HEK293 (cell line): ENCODE results near the gene PIPOX.

Experiments used
- CTCF ChIA-PET: fragments of 350-600 bp; formaldehyde crosslinking; extraction: SDS; loops from one replicate; lab custom pipeline; 2021; ENCODE audit warnings: antibody characterized with exemption; lab: Yijun Ruan, JAX
- POLR2A ChIA-PET: fragments of 300-600 bp; formaldehyde crosslinking; extraction: SDS; loops from one replicate; lab custom pipeline; 2020; ENCODE audit warnings: antibody characterized with exemption, inconsistent platforms; lab: Yijun Ruan, JAX
- H3K27ac ChIP-seq: fragments of 200-500 bp; sonication (Bioruptor generic); 2 replicates; pipeline ENCODE4 v1.5.1; 2014; ENCODE audit warnings: low read depth, low read length, control low read depth, inconsistent platforms; ENCODE audit errors: extremely low read depth
- H3K36me3 ChIP-seq, 2 experiments: fragments of 200-500 bp in 1 of 2; sonication (Bioruptor generic) in 1 of 2; 1 replicate in 1 of 2; 2 replicates in 1 of 2; pipeline ENCODE4 v1.5.1; 2014 to 2017; ENCODE audit warnings: inconsistent platforms in 2 of 2, low read length in 2 of 2; ENCODE audit not compliant: control insufficient read depth in 2 of 2, insufficient read depth in 1 of 2
- H3K4me1 ChIP-seq: fragments of 200-500 bp; sonication (Bioruptor generic); 2 replicates; pipeline ENCODE4 v1.5.1; 2014; ENCODE audit warnings: mild to moderate bottlenecking, low read length, inconsistent platforms; ENCODE audit not compliant: control insufficient read depth, insufficient read depth
- H3K4me3 ChIP-seq: 2 replicates; pipeline ENCODE4 v1.5.1; 2011; ENCODE audit warnings: low read depth, mild to moderate bottlenecking, control low read depth, low read length, moderate library complexity
- H3K9me3 ChIP-seq: fragments of 200-500 bp; sonication (Bioruptor generic); 2 replicates; pipeline ENCODE4 v1.5.1; 2014; ENCODE audit warnings: low read depth, low read length, inconsistent platforms; ENCODE audit not compliant: control insufficient read depth, insufficient read depth
- GLIS1 ChIP-seq: fragments of 450-650 bp; formaldehyde crosslinking; IDR thresholded peaks from 2 replicates; pipeline ENCODE4 v1.5.1; 2016; ENCODE audit warnings: missing biosample characterization, missing genetic modification characterization
- KLF1 ChIP-seq: fragments of 450-650 bp; formaldehyde crosslinking; IDR thresholded peaks from 2 replicates; pipeline ENCODE4 v1.5.1; 2016; ENCODE audit warnings: missing biosample characterization, missing genetic modification characterization
- WT1 ChIP-seq: fragments of 450-650 bp; formaldehyde crosslinking; IDR thresholded peaks from 2 replicates; pipeline ENCODE4 v1.5.1; 2016; ENCODE audit warnings: missing biosample characterization, missing genetic modification characterization
- ZFP69B ChIP-seq: fragments of 450-650 bp; formaldehyde crosslinking; IDR thresholded peaks from 2 replicates; pipeline ENCODE4 v1.5.1; 2016; ENCODE audit warnings: missing biosample characterization, missing genetic modification characterization
- ZNF133 ChIP-seq: fragments of 450-650 bp; formaldehyde crosslinking; IDR thresholded peaks from 2 replicates; pipeline ENCODE4 v1.5.1; 2016; ENCODE audit warnings: missing biosample characterization, missing genetic modification characterization
- ZNF169 ChIP-seq: fragments of 450-650 bp; formaldehyde crosslinking; IDR thresholded peaks from 2 replicates; pipeline ENCODE4 v1.5.1; 2016; ENCODE audit warnings: missing biosample characterization, missing genetic modification characterization
- ZNF266 ChIP-seq: fragments of 450-650 bp; formaldehyde crosslinking; IDR thresholded peaks from 2 replicates; pipeline ENCODE4 v1.5.1; 2016; ENCODE audit warnings: missing biosample characterization, missing genetic modification characterization, low read depth
- ZNF324 ChIP-seq: fragments of 450-650 bp; formaldehyde crosslinking; IDR thresholded peaks from 2 replicates; pipeline ENCODE4 v1.5.1; 2016; ENCODE audit warnings: missing biosample characterization, missing genetic modification characterization
- ZNF473 ChIP-seq: fragments of 450-650 bp; formaldehyde crosslinking; IDR thresholded peaks from 2 replicates; pipeline ENCODE4 v1.5.1; 2017; ENCODE audit warnings: missing biosample characterization, missing genetic modification characterization
- ZNF548 ChIP-seq: fragments of 450-650 bp; formaldehyde crosslinking; IDR thresholded peaks from 2 replicates; pipeline ENCODE4 v1.5.1; 2016; ENCODE audit warnings: missing biosample characterization, missing genetic modification characterization
- ZNF571 ChIP-seq: fragments of 450-650 bp; formaldehyde crosslinking; IDR thresholded peaks from 2 replicates; pipeline ENCODE4 v1.5.0; 2017; ENCODE audit warnings: missing biosample characterization, missing genetic modification characterization
- ZNF596 ChIP-seq: fragments of 450-650 bp; IDR thresholded peaks from 2 replicates; pipeline ENCODE4 v1.5.0; 2018; ENCODE audit warnings: missing biosample characterization, mild to moderate bottlenecking, missing genetic modification characterization, moderate library complexity
- ZNF600 ChIP-seq: fragments of 450-650 bp; formaldehyde crosslinking; IDR thresholded peaks from 2 replicates; pipeline ENCODE4 v1.5.1; 2016; ENCODE audit warnings: missing biosample characterization, missing genetic modification characterization
- ZNF701 ChIP-seq: fragments of 450-650 bp; formaldehyde crosslinking; IDR thresholded peaks from 2 replicates; pipeline ENCODE4 v1.5.1; 2016; ENCODE audit warnings: missing biosample characterization, missing genetic modification characterization
- TF ChIP-seq, protein P1 (sequence below): fragments of 450-650 bp; formaldehyde crosslinking; IDR thresholded peaks from 2 replicates; pipeline ENCODE4 v1.5.1; 2016; ENCODE audit warnings: missing biosample characterization, missing genetic modification characterization
- TF ChIP-seq, protein P2 (sequence below): fragments of 450-650 bp; formaldehyde crosslinking; IDR thresholded peaks from 2 replicates; pipeline ENCODE4 v1.5.1; 2016; ENCODE audit warnings: missing biosample characterization, missing genetic modification characterization
- TF ChIP-seq, protein P3 (sequence below): fragments of 450-650 bp; formaldehyde crosslinking; optimal IDR thresholded peaks from 2 replicates; pipeline ENCODE3; 2016; ENCODE audit warnings: missing biosample characterization, mild to moderate bottlenecking, missing genetic modification characterization
- TF ChIP-seq, protein P4 (sequence below): fragments of 450-650 bp; formaldehyde crosslinking; IDR thresholded peaks from 2 replicates; pipeline ENCODE4 v1.5.1; 2017; ENCODE audit warnings: missing biosample characterization, missing genetic modification characterization
- TF ChIP-seq, protein P5 (sequence below): fragments of 450-650 bp; formaldehyde crosslinking; IDR thresholded peaks from 2 replicates; pipeline ENCODE4 v1.5.1; 2016; ENCODE audit warnings: missing biosample characterization, missing genetic modification characterization

The PIPOX gene

DNA sequence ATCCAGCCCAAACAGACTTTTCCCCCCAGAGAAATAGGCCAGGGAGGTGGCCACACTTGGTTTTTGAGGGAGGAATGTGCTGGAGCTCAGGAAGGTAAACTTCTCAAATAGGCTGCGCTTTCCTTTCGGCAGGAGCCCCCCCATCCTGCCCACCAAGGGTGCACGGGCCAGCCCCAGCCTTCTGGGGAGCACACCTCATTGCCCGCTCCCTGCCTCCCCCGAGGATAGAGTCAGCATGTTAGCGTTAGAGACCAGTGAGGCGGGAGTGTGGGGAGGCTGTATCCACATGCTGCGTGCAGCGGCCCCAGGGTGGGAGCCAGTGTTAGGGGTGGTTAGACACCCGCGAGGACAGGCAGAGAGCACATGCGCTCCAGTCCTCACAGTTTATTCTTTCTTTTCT lies 42.3 kb downstream of the PIPOX start:
- POLR2A ChIA-PET = no interaction called here
- Histone ChIP-seq H3K4me1 (peaks cover 10% of the 10 kb centered on the region), H3K9me3 (no peaks in the 10 kb centered on the region), H3K4me3 (no peak overlapping the region), H3K27ac (0 out of 2 replicates have a peak overlapping the region, but pooled peaks have one; percentile 11), H3K36me3 (peaks cover 0 to 64% of the 10 kb centered on the region in 2 experiments; a peak in 1 of 3 replicates)
- TF ChIP-seq GLIS1 (tag by site-specific recombination) (peak; percentile 68), ZNF324 (tag by site-specific recombination) (no peak), ZNF701 (tag by site-specific recombination) (no peak)
- CTCF ChIA-PET = interaction anchor here (0.8 to 1.2 kb wide), 4 partner anchors 32 to 121 kb away, joined by 3 to 5 read pairs (median 4); no protein-coding TSS in a partner anchor

DNA sequence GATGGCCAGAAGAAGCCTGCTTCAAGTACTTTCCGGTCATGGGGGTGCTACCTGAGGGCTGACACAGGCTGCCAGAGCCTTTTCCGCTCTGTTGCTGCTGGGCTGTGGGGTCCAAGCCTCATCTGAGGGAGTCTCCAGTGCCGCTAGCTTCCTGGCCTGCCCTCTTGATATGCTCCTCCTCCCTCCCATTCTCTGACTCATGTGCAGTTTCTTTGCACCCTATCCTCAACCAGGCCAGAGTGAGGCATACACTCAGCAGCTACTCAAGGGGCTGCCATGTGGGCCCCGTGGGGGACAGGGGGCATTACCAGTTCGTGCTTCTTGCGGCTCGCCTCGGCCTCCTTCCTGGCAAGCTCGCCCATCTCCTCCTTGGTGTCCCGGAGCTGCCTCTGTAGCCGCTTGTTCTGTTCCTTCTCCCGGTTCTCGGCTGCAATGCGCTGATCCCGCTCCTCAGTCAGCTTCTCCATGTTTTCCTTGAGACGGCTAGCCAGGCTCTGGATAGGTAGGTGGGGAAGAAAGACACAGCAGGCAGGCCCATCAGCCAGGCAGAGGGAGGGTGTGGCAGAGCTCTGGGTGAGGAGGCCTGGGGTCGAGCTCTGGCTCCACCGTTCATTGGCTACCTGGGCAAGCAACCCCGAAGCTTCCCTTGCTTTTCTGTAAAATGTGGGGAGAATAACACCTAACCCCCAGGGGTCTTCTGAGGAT lies 43.8 kb downstream of the PIPOX start:
- no peak overlapping the region for H3K27ac ChIP-seq
- peaks cover 0 to 73% of the 10 kb centered on the region in 2 experiments; a peak in 1 of 3 replicates for H3K36me3 ChIP-seq
- POLR2A ChIA-PET = no interaction called here
- H3K4me1 ChIP-seq = peaks cover 10% of the 10 kb centered on the region
- TF ChIP-seq ZFP69B (peak; percentile 61; the same call in 1 of the 2 replicates), ZNF571 (tag by site-specific recombination) (no peak), ZNF266 (tag by site-specific recombination) (no peak), ZNF600 (tag by site-specific recombination) (peak; percentile 25; the same call in 1 of the 2 replicates), ZNF596 (no peak), ZNF473 (no peak), ZNF133 (no peak), ZNF169 (no peak), WT1 (tag by site-specific recombination) (no peak), KLF1 (tag by site-specific recombination) (no peak), ZNF548 (tag by site-specific recombination) (no peak)
- TF ChIP-seq, protein P1, sequence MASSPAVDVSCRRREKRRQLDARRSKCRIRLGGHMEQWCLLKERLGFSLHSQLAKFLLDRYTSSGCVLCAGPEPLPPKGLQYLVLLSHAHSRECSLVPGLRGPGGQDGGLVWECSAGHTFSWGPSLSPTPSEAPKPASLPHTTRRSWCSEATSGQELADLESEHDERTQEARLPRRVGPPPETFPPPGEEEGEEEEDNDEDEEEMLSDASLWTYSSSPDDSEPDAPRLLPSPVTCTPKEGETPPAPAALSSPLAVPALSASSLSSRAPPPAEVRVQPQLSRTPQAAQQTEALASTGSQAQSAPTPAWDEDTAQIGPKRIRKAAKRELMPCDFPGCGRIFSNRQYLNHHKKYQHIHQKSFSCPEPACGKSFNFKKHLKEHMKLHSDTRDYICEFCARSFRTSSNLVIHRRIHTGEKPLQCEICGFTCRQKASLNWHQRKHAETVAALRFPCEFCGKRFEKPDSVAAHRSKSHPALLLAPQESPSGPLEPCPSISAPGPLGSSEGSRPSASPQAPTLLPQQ = peak; percentile 40; the same call in 1 of the 2 replicates
- TF ChIP-seq, protein P2, sequence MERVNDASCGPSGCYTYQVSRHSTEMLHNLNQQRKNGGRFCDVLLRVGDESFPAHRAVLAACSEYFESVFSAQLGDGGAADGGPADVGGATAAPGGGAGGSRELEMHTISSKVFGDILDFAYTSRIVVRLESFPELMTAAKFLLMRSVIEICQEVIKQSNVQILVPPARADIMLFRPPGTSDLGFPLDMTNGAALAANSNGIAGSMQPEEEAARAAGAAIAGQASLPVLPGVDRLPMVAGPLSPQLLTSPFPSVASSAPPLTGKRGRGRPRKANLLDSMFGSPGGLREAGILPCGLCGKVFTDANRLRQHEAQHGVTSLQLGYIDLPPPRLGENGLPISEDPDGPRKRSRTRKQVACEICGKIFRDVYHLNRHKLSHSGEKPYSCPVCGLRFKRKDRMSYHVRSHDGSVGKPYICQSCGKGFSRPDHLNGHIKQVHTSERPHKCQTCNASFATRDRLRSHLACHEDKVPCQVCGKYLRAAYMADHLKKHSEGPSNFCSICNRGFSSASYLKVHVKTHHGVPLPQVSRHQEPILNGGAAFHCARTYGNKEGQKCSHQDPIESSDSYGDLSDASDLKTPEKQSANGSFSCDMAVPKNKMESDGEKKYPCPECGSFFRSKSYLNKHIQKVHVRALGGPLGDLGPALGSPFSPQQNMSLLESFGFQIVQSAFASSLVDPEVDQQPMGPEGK = no peak
- TF ChIP-seq, protein P3, sequence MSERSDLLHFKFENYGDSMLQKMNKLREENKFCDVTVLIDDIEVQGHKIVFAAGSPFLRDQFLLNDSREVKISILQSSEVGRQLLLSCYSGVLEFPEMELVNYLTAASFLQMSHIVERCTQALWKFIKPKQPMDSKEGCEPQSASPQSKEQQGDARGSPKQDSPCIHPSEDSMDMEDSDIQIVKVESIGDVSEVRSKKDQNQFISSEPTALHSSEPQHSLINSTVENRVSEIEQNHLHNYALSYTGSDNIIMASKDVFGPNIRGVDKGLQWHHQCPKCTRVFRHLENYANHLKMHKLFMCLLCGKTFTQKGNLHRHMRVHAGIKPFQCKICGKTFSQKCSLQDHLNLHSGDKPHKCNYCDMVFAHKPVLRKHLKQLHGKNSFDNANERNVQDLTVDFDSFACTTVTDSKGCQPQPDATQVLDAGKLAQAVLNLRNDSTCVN (tag by site-specific recombination) = no peak
- TF ChIP-seq, protein P4, sequence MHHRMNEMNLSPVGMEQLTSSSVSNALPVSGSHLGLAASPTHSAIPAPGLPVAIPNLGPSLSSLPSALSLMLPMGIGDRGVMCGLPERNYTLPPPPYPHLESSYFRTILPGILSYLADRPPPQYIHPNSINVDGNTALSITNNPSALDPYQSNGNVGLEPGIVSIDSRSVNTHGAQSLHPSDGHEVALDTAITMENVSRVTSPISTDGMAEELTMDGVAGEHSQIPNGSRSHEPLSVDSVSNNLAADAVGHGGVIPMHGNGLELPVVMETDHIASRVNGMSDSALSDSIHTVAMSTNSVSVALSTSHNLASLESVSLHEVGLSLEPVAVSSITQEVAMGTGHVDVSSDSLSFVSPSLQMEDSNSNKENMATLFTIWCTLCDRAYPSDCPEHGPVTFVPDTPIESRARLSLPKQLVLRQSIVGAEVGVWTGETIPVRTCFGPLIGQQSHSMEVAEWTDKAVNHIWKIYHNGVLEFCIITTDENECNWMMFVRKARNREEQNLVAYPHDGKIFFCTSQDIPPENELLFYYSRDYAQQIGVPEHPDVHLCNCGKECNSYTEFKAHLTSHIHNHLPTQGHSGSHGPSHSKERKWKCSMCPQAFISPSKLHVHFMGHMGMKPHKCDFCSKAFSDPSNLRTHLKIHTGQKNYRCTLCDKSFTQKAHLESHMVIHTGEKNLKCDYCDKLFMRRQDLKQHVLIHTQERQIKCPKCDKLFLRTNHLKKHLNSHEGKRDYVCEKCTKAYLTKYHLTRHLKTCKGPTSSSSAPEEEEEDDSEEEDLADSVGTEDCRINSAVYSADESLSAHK (tag by site-specific recombination) = 0 out of 2 replicates have a peak, but pooled peaks have one; percentile 21
- TF ChIP-seq, protein P5, sequence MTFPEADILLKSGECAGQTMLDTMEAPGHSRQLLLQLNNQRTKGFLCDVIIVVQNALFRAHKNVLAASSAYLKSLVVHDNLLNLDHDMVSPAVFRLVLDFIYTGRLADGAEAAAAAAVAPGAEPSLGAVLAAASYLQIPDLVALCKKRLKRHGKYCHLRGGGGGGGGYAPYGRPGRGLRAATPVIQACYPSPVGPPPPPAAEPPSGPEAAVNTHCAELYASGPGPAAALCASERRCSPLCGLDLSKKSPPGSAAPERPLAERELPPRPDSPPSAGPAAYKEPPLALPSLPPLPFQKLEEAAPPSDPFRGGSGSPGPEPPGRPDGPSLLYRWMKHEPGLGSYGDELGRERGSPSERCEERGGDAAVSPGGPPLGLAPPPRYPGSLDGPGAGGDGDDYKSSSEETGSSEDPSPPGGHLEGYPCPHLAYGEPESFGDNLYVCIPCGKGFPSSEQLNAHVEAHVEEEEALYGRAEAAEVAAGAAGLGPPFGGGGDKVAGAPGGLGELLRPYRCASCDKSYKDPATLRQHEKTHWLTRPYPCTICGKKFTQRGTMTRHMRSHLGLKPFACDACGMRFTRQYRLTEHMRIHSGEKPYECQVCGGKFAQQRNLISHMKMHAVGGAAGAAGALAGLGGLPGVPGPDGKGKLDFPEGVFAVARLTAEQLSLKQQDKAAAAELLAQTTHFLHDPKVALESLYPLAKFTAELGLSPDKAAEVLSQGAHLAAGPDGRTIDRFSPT (tag by site-specific recombination) = no peak
- TF ChIP-seq, all 188 proteins: peak for 4
- Histone ChIP-seq H3K9me3 (no peaks in the 10 kb centered on the region), H3K4me3 (no peak overlapping the region)
- CTCF ChIA-PET = interaction anchor here (0.8 to 1.1 kb wide), 3 partner anchors 29 to 60 kb away, joined by 3 read pairs; no protein-coding TSS in a partner anchor
